HG03135 (cell line): ENCODE measurements around the gene MBD3.

Experiments used
- ATAC-seq: cut with Tn5 transposase; IDR thresholded peaks from one replicate; pipeline ENCODE4 v1.9.1; 2021; ENCODE audit warnings: mild to moderate bottlenecking, moderate library complexity; ENCODE audit not compliant: unreplicated experiment

Gene MBD3

DNA sequence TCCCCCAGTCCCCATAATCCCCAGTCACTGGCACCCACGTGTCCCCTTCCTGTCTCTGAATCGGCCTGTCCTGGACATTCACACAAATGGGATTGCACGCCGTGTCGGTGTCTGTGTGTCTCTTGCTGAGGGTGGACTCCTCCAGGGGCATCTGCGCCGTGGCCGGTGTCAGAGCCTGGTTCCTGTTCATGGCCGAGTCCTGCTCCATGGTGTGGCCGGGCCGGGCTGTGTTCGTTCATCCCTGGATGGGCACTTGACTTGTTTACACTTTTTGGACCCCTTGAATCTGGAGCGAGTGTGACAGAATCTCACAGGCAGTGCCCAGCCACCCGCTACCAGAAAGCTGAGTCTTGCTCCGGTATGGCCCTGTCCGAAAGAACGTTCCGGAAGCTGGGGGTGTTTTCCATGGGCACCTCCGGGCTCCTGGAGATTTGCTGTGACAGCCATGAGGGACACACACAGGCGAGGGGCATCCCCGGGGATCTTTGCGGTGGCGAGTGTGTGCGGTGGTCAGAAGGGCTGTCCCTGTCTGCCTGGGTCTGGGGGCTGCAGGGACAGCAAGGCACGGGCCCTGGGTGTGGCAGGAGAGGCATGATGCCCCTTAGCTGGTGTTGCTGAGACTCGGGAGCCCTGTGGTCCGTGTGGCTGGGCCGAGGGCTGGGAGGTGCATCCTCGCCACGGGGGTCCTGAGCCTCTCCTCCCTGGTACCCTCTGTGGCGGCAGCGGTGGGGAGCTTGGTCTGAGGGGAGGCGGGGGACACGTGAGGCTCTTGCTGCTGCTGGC, 18.1 kb downstream of the MBD3 start:
- ATAC-seq, result no peak

DNA sequence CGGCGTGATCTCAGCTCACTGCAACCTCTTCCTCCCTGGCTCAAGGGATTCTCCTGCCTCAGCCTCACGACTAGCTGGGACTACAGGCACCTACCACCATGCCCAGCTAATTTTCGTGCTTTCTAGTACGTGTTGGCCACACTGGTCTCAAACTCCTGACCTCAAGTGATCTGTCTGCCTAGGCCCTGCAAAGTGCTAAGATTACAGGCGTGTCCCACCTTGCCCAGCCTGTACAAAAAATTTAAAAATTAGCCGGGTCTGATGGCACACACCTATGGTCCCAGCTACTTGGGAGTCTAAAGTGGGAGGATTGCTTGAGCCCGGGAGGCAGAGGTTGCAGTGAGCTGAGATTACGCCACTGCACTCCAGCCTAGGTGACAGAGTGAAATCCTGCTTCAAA, 19.9 kb downstream of the MBD3 start:
- ATAC-seq, result no peak

DNA sequence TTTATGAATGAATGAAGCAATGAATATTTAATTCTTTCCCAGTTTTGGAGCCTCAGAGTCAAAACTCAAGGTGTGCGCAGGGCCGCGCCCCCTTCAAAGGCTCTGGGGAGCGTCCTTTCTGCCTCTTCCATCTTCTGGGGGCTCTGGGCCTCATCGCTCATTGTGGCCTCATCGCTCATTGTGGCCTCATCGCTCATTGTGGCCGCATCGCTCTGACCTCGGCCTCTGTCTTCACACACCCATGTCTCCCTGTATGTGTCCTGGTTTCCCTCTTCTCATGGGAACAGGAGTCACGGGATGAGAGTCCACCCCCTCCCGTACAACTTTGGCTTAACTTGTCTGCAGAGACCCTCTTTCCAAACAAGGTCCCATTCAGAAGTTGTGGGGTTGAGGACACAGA, 21.3 kb downstream of the MBD3 start:
- ATAC-seq, result no peak

DNA sequence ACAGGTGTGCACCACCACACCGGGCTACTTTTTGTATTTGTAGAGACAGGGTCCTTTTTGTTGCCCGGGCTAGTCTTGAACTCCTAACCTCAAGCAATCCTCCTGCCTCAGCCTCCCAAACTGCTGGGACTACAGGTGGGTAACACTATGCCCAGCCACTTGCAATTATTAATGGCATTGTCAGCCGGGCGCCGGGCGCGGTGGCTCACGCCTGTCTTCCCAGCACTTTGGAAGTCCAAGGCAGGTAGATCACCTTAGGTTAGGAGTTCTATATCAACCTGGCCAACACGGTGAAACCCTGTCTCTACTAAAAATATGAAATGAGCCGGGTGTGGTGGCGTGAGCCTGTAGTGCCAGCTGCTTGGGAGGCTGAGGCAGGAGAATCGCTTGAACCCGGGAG, 21.8 kb downstream of the MBD3 start:
- no peak for ATAC-seq

DNA sequence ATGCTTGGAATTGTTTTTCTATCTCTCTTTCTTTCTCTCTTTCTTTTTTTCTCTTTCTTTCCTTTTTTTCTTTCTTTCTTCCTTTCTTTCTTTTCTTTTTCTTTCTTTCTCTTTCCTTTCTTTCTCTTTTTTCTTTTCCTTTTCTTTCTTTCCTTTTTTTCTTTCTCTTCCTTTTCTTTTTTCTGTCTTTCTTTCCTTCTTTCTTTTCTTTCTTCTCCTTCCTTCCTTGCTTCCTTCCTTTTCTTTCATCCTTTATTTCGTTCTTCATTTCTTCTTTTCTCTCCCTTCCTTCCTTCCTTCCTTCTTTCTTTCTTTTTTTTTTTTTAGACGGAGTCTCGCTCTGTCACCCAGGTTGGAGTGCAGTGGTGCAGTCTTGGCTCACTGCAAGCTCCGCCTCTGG, 22.7 kb downstream of the MBD3 start:
- ATAC-seq, result no peak

DNA sequence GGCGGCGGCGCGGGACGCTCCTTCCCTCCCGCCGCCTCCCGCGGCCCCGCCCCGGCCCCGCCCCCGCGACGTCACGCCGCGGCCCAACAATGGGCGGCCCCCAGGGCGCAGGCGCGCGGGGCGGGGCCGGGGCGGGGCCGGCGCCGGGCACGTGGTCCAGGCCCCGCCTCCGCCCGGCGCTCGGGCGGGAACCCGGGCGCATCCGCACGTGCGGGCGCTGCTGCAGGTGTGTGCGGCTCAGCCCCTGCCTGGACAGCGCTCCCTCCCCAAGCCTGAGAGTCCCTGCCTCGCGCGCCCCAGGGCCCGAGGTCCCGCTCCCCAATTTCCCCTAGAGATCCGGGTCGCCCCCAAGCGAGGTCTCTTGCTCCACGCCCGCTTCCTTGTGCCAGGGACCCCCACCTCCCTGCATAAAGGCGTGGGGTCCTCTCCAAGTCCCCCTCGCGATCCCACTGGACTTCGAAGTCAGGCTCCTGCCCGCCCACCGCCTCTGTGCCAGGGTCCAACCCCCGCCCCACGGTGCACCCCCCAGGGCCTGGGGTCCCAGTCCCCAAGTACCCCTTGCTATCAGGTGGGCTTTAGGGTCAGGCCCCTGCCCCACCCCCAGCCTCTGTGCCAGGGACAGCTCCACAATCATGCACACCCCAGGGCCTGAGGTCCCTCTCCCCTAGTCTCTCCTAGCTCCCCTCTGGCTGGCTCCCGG, 24.2 kb downstream of the MBD3 start, which contains the start of gene MEX3D:
Gene MEX3D, minus strand, starts transcription at position 6 of the 700 bp plus-strand sequence. CDS start 267 bp downstream, outside the sequence.
- ATAC-seq, result peak; percentile 59

DNA sequence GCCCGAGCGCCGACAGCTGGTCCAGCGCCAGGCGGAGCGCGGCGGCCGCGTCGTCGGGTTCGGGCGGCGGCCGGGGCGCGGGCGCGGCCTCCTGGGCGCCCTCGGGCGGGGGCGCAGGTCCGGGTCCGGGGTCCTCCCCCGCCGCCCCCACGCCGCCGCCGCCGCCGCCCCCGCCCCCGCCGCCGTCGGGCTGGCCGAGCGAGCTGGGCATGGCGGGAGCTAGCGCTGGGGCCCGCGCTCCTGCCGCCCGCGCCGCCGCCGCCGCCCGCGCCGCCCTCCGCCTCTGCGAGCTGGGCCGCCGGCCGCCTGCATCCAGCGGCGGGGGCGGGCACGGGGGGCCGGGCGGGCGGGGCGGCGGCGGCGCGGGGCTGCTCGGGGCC, 24.8 kb downstream of the MBD3 start:
- ATAC-seq, result no peak

DNA sequence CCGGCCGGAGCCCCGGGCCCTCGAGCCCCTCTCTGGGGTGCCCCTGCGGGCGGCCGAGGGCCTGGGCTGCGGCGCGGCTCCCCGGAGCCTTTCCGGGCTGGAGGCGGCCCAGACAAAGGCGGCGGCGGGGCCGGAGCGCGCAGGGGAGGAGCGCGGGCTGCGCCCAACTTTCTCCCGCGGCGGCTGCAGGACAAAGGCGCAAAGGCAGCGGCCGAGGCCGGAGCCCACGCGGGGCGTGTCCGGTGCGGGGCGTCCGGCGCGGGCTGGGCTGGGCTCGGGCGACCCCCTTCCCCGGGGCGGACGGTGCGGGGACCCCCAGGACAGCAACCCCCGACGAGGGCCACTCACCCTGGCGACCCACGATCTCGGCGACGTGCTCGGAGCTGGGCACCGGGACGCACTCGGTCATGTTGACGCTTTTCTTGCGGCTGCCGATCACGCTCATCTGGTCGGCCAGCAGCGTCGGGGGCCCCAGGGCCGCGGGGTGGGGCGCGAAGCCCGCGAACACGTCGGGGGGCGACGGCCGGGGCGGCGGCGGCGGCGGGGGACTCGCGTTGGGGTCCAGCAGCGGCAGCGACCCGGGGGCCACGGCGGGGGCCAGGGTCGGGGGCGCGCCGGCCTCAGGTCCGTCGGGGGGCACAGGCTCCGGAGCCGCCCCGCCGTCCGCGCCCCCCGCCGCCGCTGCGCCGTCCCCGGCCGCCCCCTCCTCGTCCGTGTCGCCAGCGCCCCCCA, 25.4 kb downstream of the MBD3 start:
- ATAC-seq, result no peak

DNA sequence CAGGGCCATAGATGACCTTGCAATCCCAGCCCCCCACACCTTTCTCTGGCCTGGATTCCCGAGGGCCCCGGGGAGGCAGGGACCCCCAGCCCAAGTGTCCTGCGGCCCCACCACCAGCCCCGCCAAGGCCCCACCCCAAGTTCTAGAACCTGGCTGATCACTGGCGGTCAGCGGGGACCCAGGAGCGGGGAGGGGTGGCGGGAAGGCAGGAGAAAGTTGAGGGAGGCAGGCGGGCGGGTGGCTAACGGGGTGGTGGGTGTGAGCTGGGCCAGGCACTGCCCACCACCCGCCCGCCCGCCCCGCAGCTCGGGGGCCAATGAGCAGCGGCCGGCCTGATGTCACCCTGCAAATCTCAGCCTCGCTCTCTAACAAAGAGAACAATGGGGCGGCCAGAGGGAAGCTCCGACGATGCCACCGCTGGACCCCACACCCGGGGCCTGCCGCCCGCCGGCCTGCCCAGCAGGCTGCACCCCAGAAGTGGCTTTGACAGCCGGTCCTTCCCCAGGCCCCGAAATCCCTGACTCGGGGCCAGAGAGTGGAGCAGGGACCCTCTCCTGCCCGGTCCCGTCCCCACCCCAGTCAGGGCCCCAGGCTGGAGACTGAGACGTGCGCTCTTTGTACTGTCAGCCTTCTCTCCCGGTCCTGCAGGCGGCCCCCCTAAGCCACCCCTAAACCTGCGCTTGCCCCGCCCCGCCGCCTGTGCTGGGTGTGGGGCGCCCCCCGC, 26.1 kb downstream of the MBD3 start:
- no peak for ATAC-seq

DNA sequence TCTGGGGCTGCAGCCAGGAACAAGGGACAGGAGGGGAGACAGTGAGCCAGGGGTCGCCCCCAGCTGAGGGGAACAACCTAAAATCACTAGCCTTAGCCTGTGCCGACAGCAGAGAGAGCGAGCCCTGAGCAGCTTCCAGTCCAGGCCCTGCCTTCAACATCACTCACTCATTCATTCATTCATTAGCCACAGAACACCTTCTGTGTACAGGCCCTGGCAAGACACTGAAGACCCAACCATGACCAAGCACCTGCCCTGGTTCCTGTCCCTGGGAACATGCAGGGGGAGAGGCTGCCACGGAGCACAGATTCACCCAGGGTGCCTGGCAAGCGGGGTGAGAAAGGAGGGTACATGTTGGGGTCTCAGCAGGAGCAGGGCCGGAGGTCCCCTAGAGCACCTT, 29.4 kb downstream of the MBD3 start:
- no peak for ATAC-seq

DNA sequence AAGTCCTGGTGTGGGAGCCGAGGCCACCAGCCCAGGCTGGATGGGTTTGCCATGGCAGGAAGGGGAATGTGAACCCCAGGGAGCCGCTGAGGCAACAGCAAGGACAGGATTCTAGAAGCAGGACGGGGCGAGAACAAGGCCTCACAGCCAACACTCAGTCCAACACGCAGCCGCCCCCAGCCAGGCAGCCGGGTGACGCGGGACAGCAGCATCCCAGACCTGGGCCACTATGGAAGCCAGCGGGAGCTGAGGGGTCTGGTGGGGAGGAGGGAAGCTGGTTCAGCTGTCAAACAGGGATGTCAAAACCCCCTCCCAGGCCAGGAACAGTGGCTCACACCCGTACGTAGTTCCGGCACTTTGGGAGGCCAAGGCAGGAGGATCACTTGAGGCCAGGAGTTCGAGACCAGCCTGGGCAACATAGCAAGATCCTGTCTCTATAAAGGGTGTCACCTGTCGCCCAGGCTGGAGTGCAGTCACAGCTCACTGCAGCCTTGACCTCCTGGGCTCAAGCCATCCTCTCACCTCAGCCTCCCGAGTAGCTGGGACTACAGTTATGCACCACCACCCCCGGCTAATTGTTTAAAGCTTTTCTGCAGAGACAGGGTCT, 31.3 kb downstream of the MBD3 start:
- no peak for ATAC-seq

DNA sequence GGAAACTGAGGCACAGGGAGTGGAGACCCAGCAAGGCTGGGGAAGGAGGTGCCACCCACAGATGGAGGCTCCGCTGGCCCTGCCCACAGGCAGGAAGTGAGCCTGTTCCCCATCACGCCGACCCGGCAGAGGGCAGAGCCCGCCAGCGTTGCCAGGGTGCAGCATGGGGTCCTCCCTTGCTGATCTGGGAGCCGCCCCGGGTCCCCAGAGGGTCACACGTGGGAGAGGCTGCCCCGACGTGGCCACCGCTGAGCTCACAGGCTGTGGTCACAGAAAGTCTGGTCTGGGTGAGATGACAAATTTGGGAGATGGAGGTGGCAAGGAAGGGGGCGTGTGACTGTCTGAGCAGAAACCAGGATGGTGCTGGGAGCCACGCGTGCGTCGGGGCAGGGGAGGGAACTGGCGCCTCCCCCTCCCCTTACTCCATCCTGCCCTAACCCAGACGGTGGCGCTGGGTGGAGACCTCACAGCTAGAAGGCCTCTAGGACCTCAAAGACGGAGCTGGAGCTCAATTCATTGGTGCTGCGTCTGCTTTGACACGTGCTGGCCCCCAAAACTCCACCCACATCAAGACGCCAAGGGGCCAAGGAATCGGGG, 32.3 kb downstream of the MBD3 start:
- ATAC-seq, result no peak

DNA sequence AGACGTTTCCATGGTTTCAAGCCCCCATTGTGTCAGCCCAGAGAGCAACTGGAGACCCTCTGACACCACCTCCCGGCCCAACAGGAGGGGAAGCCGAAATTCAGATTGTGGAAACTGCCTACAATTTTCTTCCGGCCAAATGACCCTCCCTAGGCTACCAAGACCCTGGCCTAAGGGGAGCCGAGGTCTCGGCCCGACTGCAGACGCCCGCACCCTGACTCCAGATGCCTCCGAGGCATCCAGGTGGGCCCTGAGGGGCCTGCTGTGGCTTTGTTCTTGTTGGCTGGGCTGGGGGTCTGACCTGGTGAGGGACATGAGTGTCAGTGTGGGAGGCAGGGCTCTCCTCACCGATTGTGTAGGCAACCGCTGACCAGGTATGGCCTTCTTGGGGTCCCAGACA, 34.1 kb downstream of the MBD3 start:
- no peak for ATAC-seq

DNA sequence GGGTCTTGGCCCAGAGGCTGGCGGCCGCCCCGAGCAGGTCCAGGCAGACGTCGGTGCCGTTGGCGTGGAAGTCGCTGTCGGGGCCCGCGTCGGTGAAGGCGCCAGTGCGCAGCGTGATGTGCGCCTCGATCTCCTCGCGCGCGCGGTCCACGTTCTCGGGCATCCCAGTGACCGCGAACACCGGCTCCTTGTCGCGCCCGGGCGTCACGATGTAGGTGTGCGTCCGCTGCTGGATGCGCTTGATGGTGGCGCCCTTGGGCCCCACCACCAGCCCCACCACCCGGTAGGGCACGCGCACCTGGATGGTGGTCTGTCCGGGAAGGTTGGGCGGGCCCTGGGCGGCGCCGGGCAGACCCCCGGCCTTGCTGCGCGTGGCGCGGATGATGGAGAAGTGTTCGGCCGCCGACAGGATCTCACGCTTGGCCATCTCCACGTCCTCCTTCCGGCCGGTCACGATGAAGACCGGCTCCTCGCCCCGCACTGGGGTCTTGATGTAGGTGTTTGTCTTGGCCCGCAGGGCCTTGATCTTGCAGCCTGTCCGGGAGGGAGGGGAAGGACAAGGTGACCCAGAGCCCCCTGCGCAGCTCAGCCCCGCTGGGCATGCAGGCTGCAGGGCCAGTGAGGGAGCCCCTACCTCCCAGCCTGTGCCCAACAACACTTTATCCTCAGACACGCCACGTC, 36.1 kb downstream of the MBD3 start:
- no peak for ATAC-seq

DNA sequence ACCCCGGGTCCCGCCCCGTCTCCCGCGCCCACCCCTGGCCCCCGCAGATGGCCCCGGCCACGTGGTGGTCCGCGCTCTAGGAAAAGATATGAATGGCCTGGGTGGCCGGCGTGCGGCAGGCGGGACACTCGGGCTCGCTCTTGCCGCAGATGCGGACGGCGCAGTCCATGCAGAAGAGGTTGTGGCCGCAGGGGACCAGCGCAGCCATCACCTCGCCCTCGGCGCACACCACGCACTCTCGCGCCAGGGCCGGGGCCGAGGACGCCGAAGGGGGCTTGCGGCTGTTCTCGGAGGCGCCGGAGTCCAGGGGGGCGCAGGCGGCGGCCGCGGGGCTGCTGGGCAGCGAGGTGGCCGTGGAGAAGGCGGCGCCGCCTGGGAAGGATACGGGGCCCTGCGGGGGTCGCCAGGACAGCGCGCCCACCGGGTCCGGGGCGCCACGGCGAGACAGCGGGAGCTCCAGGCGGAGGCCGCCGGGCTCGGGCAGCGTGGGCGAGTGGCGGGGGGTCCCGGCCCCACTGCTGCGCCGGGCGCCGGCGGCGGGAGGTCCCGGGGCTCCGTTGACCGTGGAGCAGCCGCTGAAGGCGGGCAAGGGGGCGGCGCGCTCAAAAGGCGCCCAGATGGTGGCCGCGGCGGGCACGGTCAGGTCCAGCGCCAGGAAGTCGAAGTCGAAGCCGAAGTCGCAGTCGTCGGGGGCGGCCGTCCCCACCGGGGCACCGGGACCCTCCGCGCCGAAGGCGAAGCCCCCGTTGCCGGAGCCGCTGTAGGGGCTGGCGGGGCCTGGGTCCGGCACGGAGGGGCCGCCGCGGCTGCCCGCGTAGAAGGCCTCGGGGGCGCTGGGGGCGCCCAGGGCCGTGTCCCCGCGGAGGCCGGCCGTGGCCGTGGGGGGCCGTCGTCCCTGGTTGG, 36.9 kb downstream of the MBD3 start:
- ATAC-seq, result no peak

DNA sequence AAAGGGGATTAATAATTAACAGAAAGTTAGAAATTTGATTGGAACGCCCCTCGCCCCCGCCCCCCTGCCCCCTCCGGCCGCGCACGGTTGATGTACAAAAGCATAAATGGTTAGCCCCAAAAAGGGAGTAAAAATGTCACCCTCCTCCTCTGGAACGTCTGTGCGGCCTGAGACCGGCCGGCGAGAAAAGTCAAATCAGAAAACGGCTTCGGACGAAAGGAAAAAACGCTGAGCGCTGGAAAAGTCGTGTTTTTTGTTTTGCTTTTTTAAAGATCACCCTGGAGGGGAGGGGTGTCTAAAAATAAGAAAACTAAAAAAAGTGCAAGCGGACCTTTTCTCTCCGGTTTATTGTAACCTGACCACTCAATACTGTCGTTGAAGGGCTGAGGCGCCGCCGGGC, 37.7 kb downstream of the MBD3 start:
- no peak for ATAC-seq

DNA sequence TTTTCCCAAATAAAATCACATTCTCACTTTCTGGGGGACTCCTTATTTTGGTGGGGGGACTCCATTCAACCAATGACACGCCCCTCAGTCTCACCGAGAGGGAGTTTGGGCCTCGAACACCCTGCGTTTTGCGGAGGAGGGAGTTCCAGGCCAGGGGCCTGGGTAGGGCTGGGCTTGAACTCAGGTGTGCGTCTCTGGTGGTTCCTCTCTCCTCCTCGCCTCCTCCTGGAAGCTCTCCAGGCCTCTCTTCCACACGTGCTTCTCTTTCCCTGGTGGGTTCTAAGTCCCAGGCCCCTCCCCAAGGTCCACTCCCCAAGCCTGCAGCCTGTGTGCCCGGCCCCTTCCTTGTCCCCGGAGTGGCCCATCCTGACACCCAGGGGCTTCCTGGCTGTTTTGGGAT, 39.2 kb downstream of the MBD3 start:
- ATAC-seq, result no peak

DNA sequence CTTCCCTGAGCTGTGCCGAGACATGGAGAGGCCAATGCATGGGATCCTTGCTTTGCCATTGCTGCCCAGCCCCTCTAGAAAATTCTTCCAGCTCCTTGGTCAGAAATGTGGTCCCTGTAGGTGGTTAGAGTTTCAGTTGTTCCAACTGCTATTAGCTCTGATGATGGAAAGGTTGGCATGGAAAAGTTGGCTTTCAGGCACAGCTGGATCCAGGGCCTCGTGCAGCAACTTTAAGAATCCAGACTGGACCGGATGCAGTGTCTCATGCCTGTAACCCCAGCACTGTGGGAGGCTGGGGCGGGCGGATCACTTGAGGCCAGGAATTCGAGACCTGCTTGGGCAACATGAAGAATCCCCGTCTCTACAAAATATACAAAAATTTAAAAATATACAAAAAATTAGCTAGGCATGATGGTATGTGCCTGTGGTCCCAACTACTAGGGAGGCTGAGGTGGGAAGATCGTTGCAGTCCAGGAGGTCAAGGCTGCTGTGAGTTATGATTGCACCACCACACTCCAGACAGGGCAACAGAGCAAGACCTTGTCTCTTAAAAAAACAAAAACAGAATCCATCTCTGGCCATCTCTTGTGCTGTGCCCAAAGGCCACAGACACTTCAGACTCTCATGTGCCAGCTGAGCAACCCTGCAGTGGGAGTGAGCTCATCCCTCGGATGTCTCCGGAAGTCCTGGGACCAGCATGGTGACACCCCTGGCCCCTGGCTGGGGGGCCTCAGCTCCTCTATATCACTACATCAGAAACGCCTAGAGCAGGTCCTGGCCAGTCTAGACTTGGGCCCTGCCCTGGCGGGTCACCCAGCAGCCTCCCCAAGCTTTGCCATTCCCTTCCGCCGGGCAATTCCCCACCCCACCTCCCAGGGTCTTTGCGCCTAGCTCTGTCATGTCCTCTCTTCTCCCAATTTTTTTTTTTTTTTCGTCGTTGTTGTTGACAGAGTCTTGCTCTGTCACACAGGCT, 41.3 kb downstream of the MBD3 start:
- no peak for ATAC-seq
